HG02678 (cell line): Measurements from ENCODE around the gene EFHD1.
"Not testable (repeated sequence)": the region's sequence is repeated elsewhere in the genome, so short reads cannot be mapped to it uniquely, and the experiment has no call there.

Source experiments
- ATAC-seq: cut with Tn5 transposase; IDR thresholded peaks from one replicate; pipeline ENCODE4 v1.9.1; 2021; ENCODE audit warnings: mild to moderate bottlenecking, moderate library complexity; ENCODE audit not compliant: unreplicated experiment

The EFHD1 gene

DNA sequence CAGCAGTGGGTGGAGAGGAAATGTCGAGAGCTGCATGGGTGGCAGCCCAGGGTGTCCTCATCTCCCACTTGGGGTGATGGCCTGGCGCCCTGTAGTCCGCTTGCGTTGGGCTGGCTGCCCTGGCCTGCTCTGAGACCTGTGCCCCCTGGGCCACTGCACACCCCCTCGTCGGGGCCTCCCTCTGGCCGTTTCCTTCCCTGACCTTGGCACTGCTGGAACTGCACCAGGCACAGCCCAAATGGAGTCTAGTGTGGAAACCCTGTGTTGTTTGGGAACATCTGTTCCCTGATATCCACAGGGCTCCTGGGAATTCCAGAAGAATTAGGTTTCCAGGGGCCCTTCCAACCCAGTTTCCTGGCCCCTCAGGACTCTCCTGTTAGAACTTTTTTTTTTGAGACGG lies 13.9 kb downstream of the EFHD1 start:
- ATAC-seq: no peak

DNA sequence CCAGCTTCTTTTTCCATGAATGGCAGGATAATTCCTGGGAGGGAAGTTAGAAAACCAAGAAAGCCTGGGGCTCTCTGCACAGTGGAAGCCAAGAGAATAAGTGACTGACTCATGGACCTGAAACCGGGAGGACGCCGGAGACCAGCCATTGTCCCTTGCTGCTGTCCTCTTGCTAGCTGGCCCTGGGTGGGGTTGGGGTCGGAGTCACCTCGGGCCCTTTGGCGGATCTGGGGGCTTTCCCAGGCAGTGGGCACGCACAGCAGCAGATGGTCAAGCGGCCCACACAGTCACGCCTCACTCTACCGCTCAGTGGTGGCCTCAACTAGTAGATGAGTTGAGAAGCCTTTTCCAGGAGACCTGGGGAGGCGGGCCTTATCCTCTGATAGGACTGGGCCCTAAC lies 15.6 kb downstream of the EFHD1 start:
- ATAC-seq: no peak

- no peak for ATAC-seq
Measured at GRCh38 chr2:232652505-232652851, 19.1 kb downstream of the EFHD1 start.

- no peak for ATAC-seq
Measured at GRCh38 chr2:232653441-232653840, 20.0 kb downstream of the EFHD1 start.

DNA sequence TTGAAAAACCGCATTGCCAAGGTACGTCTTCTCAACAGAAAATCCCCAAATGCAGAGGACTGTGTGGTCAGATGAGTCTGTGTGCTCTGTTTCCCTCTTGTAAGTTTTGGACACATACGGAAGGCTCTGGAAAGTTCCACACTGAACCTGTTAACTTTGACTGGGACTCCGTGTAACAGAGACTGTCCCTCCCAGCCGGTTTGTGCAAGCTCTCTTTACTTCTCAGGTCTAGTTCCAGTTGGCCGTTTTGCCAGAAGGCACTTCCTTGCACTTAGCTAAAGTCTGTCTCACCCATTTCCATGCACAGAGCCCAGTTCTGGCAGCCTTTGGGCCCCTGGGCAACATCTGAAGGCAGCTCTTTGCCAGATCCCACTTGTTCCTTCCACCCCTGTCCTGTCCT lies 22.0 kb downstream of the EFHD1 start:
- no peak for ATAC-seq

- ATAC-seq: no peak
Measured at GRCh38 chr2:232658217-232658785, 24.9 kb downstream of the EFHD1 start.

GRCh38 chr2:232659359-232659758 lies 26.0 kb downstream of the EFHD1 start:
- ATAC-seq: no peak

DNA sequence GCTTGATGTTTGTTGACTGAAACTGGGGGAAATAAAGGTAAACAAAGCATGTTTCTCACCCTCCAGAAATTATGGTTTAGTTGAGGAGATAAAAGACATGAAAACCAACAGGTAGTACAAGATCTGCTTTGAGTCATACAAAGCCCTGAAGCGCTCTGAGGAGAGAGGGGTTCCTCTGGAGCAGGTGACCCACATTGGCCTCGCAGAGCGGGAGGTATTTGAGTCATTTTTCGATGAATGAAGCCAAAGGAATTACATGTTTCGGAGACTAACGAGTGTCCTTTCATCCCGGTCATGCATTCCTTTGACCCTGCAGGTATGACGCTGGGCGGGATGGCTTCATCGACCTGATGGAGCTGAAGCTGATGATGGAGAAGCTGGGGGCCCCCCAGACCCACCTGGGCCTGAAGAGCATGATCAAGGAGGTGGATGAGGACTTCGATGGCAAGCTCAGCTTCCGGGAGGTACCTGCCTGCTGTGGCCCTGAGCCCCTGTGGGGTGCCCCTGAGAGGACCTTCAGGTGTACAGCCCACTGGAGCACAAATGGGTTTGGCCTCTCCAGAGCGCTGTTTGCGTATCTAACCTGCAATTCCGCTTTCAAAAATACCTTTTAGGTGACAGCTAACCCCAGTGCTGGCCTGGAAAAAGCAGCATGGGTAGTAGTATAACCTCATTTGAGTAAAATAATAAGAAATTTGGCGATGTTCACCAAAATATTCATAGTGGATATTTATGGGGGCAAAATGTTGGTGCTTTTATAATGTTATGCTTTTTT lies 29.3 kb downstream of the EFHD1 start:
- no peak for ATAC-seq

- ATAC-seq: no peak
Measured at GRCh38 chr2:232666051-232666805, 32.8 kb downstream of the EFHD1 start.

DNA sequence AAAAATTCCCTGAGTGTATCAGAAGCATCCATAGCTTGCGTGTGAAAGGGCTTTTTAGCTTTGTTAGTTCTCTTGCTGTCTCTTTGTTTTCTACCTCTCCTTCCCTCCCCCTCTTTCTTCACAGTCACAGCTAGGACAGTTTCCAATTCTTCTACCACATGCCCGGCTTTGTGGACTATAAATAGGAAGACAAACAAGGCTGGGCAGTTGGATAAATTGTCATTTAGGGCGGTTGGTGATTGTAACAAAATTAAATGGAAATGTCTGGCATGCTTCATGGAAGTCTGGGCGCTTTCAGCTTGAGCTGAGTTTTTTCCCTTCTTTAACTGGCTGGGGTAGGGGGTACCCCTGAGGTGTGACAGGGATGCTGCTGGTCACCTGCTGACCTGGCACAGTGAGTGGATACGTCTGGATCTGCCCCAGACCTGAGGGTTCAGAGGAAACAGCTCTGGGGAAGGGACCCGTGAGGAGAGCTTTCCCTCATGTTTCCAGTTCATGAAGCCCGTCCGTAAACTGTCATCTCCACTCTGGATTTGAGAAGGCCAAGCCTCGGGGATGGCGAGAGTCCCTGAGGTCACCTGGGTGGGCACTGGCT lies 34.7 kb downstream of the EFHD1 start:
- no peak for ATAC-seq

DNA sequence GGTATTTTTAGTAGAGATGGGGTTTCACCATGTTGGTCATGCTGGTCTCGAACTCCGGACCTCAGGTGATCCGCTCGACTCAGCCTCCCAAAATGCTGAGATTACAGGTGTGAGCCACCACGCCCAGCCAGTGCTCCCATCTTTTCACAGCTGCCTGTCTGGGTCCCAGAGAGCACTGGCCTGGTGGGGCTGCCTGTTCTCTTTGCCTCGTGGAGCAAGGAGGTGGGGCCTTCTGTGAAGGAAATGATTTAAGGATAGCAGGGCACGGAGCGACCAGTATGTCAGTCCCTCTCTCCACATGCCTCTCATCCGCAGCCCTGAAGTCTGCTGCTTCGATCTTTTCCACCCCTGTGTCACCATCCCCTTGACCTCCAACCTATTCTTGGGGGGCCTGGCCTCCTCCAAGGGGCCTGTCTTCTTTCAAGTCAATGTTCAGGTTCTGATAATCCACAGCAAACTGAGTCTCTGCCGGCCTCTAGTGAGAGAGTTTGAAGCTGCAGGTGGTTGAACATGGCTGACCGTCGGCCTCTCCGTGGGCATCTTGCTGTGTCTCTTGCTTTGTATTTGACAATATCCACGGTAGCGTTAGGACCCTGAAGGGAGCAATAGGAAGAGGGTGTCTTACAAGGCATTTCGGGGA lies 35.5 kb downstream of the EFHD1 start:
- no peak for ATAC-seq

GRCh38 chr2:232672588-232672987 lies 39.2 kb downstream of the EFHD1 start:
- no peak for ATAC-seq

- no peak for ATAC-seq
Measured at GRCh38 chr2:232674491-232674890, 41.1 kb downstream of the EFHD1 start.

- ATAC-seq: no peak
Measured at GRCh38 chr2:232675381-232675780, 42.0 kb downstream of the EFHD1 start.

GRCh38 chr2:232680006-232680405 lies 46.6 kb downstream of the EFHD1 start:
- no peak for ATAC-seq

DNA sequence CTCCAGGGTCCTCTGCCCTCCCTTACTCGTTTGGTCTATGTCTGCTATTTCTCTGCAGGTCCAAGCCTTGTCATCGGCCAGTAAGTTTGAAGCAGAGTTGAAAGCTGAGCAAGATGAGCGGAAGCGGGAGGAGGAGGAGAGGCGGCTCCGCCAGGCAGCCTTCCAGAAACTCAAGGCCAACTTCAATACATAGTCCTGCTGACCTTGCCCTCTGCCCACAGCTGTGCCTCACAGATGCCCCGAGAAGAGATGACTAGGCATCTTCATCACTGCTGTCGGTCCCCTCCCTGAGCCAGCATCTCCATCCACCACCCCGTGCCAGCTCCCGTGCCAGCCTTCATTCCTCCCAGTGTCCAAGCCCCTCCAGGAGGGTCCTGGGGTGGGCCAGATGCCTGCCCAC lies 48.1 kb downstream of the EFHD1 start:
- ATAC-seq: no peak

GRCh38 chr2:232683368-232683767 lies 50.0 kb downstream of the EFHD1 start:
- ATAC-seq: no peak

GRCh38 chr2:232685391-232685790 lies 52.0 kb downstream of the EFHD1 start:
- ATAC-seq: not testable (repeated sequence)

DNA sequence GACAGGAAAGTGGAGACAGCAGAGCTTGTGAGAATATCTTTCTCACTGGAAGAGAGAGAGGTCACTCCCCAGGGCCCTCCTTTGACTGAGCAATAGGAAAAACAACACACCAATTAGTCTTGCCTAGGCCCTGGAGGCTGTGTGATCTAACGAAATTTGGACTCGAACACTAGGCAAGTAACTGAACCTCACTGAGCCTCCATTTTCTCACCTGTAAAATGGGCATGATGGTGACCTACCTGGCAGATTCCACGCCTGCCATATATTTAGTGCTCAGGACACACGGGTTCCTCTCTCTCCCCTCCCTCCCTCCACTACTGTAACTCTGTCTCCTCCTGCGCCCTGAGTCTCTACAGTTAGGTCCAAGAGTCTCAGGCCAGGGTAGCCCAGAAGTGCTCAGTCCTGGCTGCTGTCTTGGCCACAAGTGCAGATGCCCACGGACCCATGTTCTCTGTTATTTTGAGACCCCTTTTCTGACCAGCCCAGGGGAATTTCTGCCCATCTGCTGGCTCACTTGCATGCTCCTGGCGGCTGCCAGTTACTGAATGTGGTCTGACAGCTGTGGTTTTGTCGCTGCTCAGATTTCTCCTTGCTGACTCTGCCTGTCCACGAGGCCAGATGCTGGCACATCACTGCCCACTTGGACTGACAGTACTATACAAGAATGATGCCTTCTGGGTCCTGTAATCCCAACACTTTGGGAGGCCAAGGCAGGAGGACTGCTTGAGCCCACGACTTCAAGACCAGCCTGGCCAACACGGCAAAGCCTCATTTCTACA lies 54.2 kb downstream of the EFHD1 start:
- no peak for ATAC-seq

DNA sequence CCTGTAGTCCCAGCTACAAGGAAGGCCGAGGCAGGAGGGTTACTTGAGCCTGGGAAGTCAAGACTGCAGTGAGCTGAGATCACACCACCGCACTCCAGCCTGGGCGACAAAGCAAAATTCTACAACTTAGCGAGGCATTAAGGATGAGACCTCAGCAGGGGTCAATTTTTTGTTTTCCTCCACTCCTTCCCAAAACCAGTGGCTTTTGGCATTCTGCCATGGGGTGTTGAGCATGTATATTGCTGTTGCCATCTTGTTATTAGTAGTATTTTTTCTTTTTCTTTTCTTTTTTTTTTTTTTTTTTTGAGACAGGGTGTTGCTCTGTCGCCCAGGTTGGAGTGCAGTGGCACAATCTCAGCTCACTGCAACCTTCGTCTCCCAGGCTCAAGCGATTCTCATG lies 54.8 kb downstream of the EFHD1 start:
- ATAC-seq: no peak
